GM19397 (cell line): ENCODE results near the gene NUDT1.

ENCODE experiments used
- ATAC-seq: cut with Tn5 transposase; IDR thresholded peaks from one replicate; pipeline ENCODE4 v1.9.1; 2021; ENCODE audit warnings: mild to moderate bottlenecking, moderate library complexity; ENCODE audit not compliant: unreplicated experiment

Gene NUDT1

DNA sequence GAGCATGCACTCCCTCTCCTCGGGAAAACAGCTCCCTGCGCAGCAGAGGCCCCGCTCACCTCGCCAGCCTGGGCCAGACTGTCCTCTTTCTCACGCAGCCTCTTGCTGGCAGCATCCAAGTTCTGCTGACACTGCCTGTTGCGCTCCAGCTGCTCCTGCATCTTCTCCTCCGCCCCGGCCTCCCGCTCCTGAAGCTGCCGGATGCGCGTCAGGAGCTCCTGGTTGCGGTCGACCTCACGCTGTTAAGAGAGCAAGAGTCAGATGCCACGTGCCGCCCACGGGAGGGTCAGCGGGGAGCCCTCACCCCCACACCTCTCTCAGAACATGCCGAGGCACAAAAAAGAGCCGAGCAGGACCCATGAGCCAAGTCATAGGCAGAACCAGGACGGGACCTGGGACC, 19.5 kb upstream of the NUDT1 start:
- no peak for ATAC-seq

DNA sequence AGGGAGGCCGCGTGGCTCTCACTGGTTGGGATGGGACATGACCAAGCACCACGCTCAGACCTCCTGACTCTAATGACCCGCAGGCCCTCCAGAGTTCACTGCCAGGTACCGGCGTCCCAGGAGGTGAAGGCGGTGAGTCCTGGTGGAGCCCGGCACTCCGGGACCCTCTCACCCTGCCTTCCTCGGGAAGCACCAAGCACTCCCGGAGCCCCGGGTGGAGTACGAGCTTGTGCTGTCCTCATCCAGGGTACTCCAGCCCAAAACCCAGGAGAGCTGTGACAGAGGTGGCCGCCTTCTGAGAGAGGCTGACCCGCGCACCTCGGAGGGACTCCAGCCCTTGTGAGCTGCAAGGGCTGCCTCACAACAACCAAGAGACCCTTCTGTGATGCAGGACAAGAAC, 18.7 kb upstream of the NUDT1 start:
- ATAC-seq, result no peak

DNA sequence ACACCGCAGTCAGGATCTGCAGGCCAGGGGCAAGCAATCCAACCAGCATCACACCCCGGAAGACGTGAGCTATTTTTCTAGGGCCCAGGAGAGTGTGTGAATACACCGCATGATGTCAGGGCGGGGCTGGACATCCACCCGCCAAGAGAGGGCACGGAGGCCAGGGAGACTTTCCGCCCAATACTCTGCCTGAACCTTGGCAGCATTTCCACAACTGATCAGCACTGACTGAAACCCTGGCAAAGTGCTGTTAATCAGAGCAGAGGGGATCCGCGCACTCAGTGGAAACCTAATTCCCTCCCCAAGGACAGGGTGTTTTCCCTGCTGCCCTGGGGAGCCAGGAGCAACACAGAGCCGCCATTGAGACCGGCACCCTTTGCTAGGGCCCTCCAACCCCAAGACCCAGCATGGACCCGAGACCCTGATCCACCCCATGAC, 17.5 kb upstream of the NUDT1 start:
- ATAC-seq, result no peak

DNA sequence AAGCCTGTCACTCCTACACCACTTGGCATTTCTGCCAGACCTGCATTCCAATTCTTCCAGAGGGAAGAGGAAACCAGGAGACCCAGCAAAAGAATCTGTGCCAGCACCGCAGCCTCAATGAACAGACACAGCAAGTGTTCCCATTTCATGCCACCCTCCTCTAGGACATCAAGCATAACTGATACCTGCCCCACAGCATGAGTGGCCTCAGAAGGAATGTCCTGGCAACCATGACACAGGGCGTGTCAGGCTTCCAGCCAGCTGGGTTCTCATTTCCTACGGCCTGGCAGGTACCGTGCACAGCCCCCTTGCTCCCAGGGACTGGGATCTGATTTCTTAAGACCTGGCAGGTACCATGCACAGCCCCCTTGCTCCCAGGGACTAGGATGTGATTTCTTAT, 17.1 kb upstream of the NUDT1 start:
- no peak for ATAC-seq

DNA sequence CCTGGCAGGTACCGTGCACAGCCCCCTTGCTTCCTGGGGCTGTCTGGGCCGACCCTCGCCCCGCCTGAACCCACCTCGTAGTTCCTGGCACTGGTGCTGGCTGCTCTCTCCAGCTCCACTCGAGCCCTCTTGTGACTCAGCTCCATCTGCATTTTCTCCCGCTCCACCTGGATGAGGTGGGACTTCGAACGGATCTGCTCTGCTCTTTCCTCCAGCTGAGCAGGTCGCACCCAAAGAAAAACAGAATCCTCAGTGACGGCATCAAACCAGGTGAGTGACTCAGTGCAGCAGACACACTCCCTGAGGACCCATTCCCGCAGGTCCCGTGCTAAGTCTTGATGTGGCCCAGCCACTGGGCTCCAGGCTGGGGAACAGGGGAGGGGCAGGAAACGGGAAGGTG, 16.7 kb upstream of the NUDT1 start:
- no peak for ATAC-seq

DNA sequence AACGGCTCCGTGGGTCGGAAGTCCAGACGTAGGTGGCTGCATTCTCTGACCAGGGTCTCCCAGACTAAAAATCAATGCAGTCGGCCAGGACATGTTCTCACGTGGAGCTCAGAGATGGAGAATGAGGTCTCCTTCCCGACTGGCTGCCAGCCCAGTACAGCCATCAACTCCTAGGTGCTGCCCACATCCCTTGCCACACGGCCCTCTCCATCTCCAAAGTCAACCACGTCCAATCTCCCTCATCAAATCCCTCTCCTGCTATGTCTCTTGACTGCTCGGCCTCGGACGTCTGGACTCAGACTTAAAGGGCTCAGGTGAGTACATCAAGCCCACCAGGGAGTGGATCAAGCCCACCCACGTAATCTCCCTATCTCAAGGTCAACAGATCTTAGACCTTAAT, 16.2 kb upstream of the NUDT1 start:
- ATAC-seq, result no peak

DNA sequence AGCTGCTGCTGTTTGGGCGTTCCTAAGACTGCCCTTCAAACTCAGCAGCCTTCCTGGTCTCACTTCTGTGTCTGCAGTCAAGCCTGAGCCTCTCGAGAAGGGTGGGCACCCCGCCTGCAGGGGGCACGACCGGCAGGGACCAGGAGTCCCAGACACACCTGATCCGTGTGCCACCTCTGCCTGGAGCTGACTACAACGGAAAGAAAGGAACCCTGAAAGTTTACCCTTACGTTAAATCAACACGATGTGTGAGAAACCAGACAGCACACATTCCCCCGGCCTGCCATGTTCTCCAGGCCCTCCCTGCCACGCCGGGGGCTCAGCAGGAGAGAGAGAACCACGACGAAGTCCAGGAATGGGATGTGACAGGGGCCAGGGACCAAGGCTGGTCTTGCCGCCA, 14.3 kb upstream of the NUDT1 start:
- no peak for ATAC-seq

DNA sequence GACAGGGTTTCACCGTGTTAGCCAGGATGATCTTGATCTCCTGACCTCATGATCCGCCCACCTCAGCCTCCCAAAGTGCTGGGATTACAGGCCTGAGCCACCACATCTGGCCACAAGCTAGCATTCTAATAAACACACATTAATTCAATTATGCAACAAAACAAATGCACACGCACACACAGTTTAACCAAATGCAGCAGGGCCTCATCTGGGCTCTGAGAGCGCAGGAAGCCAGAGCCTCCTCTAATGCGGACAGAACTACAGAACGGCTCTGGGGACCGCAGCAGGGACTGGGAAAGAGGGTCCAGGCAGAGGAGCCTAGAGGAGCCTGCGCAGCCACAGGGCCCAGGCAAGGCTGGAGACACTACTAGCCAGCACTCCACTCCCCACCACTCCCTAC, 13.1 kb upstream of the NUDT1 start:
- ATAC-seq, result no peak

DNA sequence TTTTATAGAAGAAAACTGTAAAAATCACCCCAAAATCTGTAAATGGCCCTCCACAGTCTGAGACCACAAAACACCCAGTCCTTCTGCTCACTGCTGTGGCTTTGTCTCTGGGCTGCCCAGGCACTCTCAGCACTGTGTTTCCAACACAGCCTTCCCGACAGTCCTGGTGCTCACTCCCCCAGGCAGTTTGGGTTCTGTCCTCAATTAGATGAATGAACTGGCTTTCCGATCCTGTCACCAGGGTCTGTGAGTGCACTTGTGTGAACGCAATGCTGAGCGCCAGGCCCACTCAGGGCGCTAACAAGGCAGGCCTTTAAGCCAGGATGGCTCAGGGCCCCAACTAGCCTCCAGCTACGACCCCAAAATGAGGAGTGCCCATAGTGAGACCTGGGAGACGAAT, 12.6 kb upstream of the NUDT1 start:
- no peak for ATAC-seq

DNA sequence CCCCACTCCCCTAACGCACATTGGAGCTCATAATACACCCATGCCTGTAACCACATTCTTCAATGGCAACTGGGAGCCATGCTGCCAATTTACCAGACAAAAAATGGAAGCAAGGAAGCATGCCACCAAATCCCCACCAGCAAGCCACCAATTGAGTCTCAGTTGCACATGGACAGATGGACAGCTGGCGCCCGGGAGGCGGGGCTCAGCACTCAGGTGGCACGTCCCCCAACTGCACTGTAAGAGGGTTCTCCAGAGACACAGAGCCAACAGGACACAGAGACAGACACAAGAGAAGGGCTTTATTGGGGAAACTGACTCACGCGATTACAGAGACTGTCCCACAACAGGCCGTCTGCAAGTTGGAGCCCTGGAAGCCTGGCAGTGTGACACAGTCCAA, 11.8 kb upstream of the NUDT1 start:
- no peak for ATAC-seq

DNA sequence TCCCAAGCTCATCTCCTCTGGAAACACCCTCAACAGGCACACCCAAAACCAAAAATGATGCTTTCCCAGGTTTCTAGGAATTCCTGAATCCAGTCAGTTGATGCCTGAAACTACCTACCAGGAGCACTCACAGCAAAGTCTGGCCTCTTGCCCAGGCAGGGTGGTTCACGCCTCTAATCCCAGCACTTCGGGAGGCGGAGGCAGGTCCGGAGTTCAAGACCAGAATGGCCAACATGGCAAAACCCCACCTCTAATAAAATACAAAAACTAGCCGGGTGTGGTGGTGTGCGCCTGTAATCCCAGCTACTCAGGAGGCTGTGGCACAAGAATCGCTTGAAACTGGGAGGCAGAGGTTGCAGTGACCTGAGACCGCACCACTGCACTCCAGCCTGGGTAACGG, 11.1 kb upstream of the NUDT1 start:
- ATAC-seq, result no peak

DNA sequence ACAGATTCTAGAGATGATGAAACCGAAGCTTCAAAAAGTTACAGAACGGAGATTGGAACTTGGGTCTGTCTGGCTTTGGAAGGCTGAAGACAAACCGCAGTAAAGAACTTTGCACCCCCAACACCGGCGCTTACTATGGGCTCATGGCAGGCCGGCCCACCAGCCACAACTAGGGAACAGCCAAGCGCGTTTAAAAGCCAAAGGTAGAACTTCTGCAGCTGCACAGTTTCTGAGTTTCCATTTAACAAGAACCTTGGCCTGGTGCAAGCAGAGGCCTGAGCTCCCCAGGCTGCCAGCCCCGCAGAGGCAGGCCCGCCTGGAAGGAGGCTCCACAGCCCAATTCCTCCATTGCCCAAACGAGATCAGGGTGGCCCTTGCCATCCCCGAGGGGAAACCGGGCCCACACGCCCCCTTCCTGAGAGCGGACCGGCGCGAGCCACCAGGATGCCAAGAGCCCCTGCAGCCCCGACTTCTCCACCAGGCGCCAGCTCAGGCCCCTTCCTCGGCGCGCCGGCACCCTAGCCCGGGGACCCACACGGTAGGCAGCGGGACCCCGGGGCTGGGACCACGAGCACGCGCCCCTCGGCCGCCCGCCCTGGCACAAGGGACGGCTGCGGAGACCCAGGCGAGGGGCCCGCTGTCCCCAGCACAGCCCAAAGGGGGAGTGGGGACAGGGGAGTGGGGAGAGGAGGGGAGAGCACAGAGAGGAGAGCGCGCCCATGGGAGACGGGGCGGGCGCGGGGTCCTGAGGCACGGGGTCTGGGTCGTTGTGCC, 9.8 kb upstream of the NUDT1 start:
- peak; percentile 30 for ATAC-seq

DNA sequence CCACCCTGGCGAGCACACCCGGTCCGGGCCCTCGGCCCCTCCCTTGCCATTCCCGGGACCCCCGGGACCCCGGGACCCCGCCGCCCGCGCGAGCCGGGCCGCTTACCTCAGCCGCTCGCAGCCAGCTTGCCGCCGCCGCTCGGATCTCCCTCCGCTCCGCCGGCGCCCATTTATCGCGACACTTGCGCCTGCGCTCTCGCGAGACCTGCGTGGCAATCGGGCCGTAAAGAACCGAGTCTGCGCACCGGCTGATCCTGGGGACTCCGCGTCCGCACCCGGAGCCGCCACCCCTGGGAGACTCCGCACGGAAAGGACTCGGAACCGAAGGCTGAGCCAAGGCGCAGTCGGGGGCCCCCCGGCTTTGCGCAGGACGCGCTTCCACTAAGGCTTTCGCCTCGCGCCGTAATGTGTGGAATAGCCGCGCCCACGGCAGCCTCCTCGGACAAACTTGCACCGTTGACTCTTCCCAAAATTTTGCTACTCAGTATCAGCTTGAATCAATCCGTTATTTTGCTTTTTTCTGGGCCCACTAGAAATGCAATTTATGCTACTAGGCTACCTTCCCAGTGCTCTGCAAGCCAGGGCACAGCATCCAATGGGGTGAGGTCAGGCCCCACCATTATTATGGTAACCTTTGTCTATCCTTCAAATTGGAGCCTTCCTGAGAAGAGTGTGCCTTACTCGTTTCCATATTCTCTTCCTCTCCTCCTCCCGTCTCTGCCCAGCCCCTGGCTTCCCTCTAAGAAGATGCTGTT, 9.1 kb upstream of the NUDT1 start, which contains the start of gene MAD1L1:
TSS of gene MAD1L1 (minus strand) at position 180 of the 755 bp plus-strand sequence. CDS start 2,812 bp downstream, outside the sequence.
- ATAC-seq, result peak; percentile 69

DNA sequence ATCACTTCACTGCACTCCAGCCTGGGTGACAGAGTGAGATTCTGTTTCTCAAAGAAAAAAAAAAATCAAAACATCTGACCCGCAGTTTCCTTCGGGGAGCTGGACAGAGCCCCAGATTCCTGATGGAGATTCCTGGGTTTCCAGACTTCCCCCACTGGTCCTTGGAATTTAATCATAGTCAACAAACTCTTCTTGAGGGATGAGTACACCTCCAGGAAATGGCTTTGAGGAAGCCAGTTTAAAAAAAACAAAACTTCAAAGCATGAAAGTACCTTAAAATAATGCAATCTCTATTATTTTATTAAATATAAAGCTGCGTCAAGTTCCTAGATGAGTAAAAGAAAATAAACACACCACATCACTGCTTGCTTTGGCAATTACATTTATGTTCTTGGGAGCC, 8.1 kb upstream of the NUDT1 start:
- ATAC-seq, result no peak

DNA sequence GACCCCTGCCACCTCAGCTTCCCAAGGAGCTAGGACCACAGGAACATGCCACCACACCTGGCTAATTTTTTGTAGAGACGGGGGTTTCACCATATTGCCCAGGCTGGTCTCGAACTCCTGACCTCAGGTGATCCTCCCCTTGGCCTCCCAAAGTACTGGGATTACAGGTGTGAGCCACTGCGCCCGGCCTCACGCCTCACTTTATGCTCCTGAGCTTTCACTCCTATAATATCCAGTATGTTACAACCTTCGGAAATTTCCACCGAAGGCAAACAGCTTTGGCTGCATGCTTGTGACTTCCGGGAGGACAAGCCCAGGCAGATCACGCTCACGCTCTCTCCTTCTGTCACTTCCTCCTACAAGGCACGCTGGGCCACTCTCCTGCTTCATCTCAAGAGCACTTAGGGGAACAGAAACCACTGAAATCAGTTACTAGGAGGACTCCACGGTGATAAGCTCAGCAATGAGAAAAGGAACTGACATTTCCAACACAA, 4.9 kb upstream of the NUDT1 start:
- ATAC-seq, result peak; percentile 46

DNA sequence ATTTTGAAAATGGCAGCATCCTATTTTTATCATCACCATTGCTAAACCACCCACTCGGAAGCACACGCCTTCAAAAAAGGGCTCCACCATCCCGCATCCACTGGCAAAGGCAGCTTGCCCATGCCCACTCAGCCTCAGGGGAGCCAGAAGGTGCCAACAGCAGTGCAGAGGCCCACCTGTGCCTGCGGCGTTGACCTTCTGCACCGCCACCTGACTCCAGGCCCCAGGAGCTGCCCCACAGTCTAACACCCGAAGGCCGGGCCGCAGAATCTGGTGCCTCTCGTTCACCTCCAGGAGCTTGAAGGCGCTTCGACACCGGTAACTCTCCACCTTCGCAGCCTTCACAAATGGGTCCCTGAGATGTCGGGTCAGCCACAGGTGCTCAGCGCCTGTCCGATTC, 2.8 kb upstream of the NUDT1 start:
- ATAC-seq, result no peak

DNA sequence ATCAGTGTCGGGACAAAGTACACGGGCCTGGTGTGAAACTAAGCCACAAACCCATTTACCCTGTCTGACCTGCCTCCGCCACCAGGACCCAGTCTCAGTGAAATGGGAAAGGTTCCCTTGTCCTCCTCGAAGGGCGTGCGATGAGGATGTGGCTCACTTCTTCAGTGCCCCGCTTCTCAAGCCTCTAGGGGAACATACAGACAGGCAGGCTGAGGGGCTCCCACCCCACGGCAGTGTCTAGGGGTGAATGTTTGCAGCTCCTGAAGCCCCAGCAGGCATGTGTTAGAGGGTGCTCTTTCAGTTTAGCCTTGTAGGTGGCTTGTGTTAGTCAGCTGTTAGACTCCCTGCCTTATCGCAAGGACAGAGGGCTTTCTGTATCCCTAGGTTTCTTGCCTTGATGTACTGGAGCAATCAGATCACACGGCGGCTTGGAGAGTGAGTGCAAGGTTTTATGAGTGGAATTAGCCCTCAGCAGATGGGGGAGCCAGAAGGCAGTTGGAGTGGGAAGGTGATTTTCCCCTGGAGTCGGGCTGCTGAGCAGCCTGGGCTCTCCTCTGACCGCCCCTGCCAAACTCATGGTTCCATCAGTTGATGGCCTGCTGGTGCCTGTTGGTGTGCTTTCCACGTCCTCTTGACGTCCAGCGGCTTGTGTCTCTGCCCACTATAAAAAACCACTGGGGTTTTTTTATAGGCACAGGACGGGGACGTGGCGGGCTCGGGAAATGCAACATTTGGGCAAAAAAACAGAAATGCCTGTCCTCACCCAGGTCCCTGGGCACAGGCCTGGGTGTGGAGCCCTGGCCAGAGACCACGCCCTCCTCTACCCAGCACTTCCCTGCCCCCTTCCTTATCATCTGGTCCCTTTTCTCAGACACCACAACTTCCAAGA, 759 bp downstream of the NUDT1 start:
- no peak for ATAC-seq

DNA sequence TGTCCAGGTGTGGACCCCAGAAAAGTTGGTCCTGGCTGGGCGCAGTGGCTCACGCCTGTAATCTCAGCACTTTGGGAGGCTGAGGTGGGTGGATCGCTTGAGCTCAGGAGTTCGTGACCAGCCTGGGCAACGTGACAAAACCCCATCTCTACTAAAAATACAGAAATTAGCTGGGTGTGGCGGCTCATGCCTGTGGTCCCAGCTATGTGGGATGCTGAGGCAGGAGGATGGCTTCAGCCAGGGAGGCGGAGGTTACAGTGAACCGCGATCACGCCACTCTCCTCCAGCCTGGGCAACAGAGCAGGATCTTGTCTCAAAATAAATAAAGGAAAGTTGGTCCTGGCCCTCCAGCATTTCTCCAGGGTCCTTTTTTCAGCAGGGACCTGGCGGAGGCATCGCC, 1.4 kb downstream of the NUDT1 start:
- no peak for ATAC-seq

DNA sequence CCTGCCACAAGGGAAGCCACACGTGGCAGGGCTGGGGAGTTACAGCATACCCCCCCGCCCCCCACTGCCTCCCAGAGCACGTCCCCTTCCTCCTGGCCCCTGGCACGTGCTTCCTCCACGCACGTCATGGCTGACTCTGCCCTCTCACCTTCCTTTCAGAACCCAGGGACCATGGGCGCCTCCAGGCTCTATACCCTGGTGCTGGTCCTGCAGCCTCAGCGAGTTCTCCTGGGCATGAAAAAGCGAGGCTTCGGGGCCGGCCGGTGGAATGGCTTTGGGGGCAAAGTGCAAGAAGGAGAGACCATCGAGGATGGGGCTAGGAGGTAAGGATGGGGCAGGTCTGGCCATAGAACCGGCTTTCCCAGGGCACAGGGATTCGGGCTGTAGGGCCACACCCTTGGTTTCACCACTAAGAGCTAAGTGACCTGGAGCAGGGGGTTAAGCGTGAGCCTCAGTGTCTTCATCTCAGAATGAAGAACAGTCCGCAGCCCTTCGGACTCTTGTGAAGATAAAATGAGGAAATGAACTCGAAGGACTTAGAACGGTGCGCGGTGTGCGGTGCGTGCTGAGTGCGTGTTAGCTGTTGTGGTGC, 2.5 kb downstream of the NUDT1 start:
- ATAC-seq, result no peak

DNA sequence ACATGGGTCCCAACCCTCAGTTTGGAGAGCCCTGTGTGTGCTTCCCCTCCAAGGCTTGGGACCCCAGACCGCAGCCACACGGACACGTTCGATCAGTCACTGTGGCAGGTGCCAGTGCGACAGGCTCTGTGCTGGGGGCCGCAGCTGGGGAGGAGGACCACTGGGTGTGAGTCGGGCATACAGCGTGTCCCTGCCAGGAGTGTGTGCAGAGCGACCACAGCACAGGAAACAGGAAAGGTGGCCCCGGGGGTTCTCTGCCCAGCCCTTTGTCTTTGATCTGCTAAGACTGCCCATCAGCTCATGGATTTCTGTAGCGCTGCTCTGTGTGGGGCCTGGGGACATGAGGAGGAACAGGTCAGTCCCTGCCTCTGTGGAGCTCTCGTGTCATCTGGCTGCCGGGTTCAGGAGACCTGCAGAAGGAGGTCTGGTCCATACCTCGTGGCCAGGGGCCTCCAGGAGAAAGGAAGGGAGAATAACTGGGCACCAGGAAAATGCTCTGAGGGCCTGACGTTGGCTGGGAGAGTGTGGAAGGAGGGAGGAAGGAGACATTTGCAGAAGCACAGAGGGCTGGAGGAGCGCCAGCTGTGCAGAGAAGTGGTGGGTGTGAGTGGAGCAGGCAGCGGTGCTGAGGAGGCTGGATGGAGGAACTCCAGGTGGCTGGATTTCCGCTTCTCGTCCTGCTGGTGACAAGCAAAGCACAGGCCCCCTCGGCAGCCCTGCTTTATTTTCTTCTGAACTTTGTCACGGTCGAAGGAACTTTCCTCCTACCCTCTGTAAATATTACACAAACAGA, 4.1 kb downstream of the NUDT1 start:
- no peak for ATAC-seq
